Fibroblast of lung (primary cell): ENCODE measurements around the gene LAMP2.

Source experiments
- CTCF ChIP-seq, 2 donors: IDR thresholded peaks in 1 of 2; conservative IDR thresholded peaks in 1 of 2; 1 replicate in 1 of 2; 2 replicates in 1 of 2; pipeline ENCODE4 v1.5.1; 2011 to 2012; ENCODE audit warnings: low read length in 2 of 2, control low read depth in 1 of 2, inconsistent platforms in 1 of 2, low read depth in 1 of 2, mild to moderate bottlenecking in 1 of 2
- EZH2 ChIP-seq: IDR thresholded peaks from 2 replicates; pipeline ENCODE4 v1.5.1; 2012; ENCODE audit warnings: low read length, control low read depth, mild to moderate bottlenecking; ENCODE audit errors: missing control alignments

GRCh38 chrX:120457766-120458180 lies 11.3 kb downstream of the LAMP2 start:
- no peak for TF ChIP-seq CTCF (conservative IDR thresholded peaks at IDR 0.05 in 1 of 2, IDR thresholded peaks at IDR 0.05 in 1 of 2; ENCODE audit: low read depth in 1 of 2, low read length in 2 of 2)
- no peak for TF ChIP-seq EZH2
